Memory B cell (primary cell): Measurements from ENCODE around the gene KIF21A.

Experiments
- ATAC-seq: fragments of 150-1000 bp; cut with Tn5 transposase; 2 replicates; pipeline ENCODE4 v1.10.0; 2021; ENCODE audit warnings: low read depth, mild to moderate bottlenecking, moderate library complexity
- DNase-seq, 2 donors: peaks; one replicate each; pipeline ENCODE4 v3.0.0; 2022; ENCODE audit warnings: low spot score in 2 of 2
- H3K27ac Mint-ChIP-seq: one replicate; pipeline ENCODE4 v1.8.0; 2022; ENCODE audit warnings: mild to moderate bottlenecking, moderate library complexity, mixed read lengths
- H3K27me3 Mint-ChIP-seq: one replicate; pipeline ENCODE4 v1.8.0; 2022; ENCODE audit warnings: mixed read lengths
- H3K36me3 Mint-ChIP-seq: one replicate; pipeline ENCODE4 v1.8.0; 2022; ENCODE audit warnings: mild to moderate bottlenecking, mixed read lengths
- H3K4me1 Mint-ChIP-seq: one replicate; pipeline ENCODE4 v1.8.0; 2022; ENCODE audit warnings: mixed read lengths
- H3K4me3 Mint-ChIP-seq: one replicate; pipeline ENCODE4 v1.8.0; 2022; ENCODE audit warnings: mild to moderate bottlenecking, moderate library complexity, mixed read lengths
- H3K9me3 Mint-ChIP-seq: one replicate; pipeline ENCODE4 v1.8.0; 2022; ENCODE audit warnings: mixed read lengths

The KIF21A gene

GRCh38 chr12:39364196-39364595 is 78.7 kb downstream of the KIF21A start:
- Mint-ChIP-seq H3K36me3 (peaks cover 1% of the 10 kb centered on the region), H3K4me3 (no peak overlapping the region), H3K4me1 (no peaks in the 10 kb centered on the region), H3K27me3 (no peaks in the 10 kb centered on the region), H3K27ac (no peak overlapping the region), H3K9me3 (no peaks in the 10 kb centered on the region)
- ATAC-seq (no peak), DNase-seq (no peak)

- H3K27me3 Mint-ChIP-seq: peaks cover 2% of the 10 kb centered on the region
- no peak for ATAC-seq
- H3K4me3 Mint-ChIP-seq: no peak overlapping the region
Observed at GRCh38 chr12:39359645-39360044, 83.3 kb downstream of the KIF21A start.

GRCh38 chr12:39357041-39357440 is 85.9 kb downstream of the KIF21A start:
- Mint-ChIP-seq H3K27me3 (peaks cover 2% of the 10 kb centered on the region), H3K27ac (no peak overlapping the region), H3K36me3 (peaks cover 3% of the 10 kb centered on the region), H3K4me1 (no peaks in the 10 kb centered on the region), H3K4me3 (no peak overlapping the region), H3K9me3 (no peaks in the 10 kb centered on the region)
- DNase-seq: no peak
- no peak for ATAC-seq

More at GRCh38 chr12:39359645-39360044, 83.3 kb downstream of the KIF21A start:
- no peaks in the 10 kb centered on the region for H3K9me3 Mint-ChIP-seq
- H3K27ac Mint-ChIP-seq: no peak overlapping the region
- DNase-seq: no peak
- H3K36me3 Mint-ChIP-seq: peaks cover 3% of the 10 kb centered on the region
- no peaks in the 10 kb centered on the region for H3K4me1 Mint-ChIP-seq

- Mint-ChIP-seq H3K36me3 (peaks cover 3% of the 10 kb centered on the region), H3K9me3 (no peaks in the 10 kb centered on the region), H3K27ac (no peak overlapping the region), H3K4me1 (no peaks in the 10 kb centered on the region), H3K4me3 (no peak overlapping the region), H3K27me3 (peaks cover 2% of the 10 kb centered on the region)
- ATAC-seq (no peak), DNase-seq (no peak)
Observed at GRCh38 chr12:39355841-39356240, 87.1 kb downstream of the KIF21A start.

- ATAC-seq (no peak), DNase-seq (no peak)
- H3K9me3 Mint-ChIP-seq: no peaks in the 10 kb centered on the region
- no peak overlapping the region for H3K4me3 Mint-ChIP-seq
- H3K36me3 Mint-ChIP-seq: peaks cover 3% of the 10 kb centered on the region
- peaks cover 2% of the 10 kb centered on the region for H3K27me3 Mint-ChIP-seq
- H3K4me1 Mint-ChIP-seq: no peaks in the 10 kb centered on the region
- no peak overlapping the region for H3K27ac Mint-ChIP-seq
Observed at GRCh38 chr12:39354955-39355354, 88.0 kb downstream of the KIF21A start.

GRCh38 chr12:39352471-39353017 is 90.4 kb downstream of the KIF21A start:
- no peak for DNase-seq
- Mint-ChIP-seq H3K4me1 (no peaks in the 10 kb centered on the region), H3K27ac (no peak overlapping the region), H3K4me3 (no peak overlapping the region), H3K27me3 (peaks cover 2% of the 10 kb centered on the region), H3K36me3 (peaks cover 2% of the 10 kb centered on the region), H3K9me3 (no peaks in the 10 kb centered on the region)
- ATAC-seq: no peak

GRCh38 chr12:39351153-39351552 is 91.8 kb downstream of the KIF21A start:
- Mint-ChIP-seq H3K4me3 (no peak overlapping the region), H3K9me3 (no peaks in the 10 kb centered on the region), H3K4me1 (no peaks in the 10 kb centered on the region), H3K27me3 (peaks cover 2% of the 10 kb centered on the region), H3K27ac (no peak overlapping the region), H3K36me3 (peaks cover 2% of the 10 kb centered on the region)
- ATAC-seq (no peak), DNase-seq (no peak)

GRCh38 chr12:39348941-39349626 is 93.8 kb downstream of the KIF21A start:
- Mint-ChIP-seq H3K4me1 (no peaks in the 10 kb centered on the region), H3K4me3 (no peak overlapping the region), H3K27me3 (no peaks in the 10 kb centered on the region), H3K27ac (no peak overlapping the region), H3K36me3 (no peaks in the 10 kb centered on the region), H3K9me3 (no peaks in the 10 kb centered on the region)
- DNase-seq (no peak), ATAC-seq (no peak)

- no peaks in the 10 kb centered on the region for H3K4me1 Mint-ChIP-seq
- no peak overlapping the region for H3K27ac Mint-ChIP-seq
Observed at GRCh38 chr12:39348523-39348922, 94.4 kb downstream of the KIF21A start.

GRCh38 chr12:39344926-39345325 is 98.0 kb downstream of the KIF21A start:
- no peaks in the 10 kb centered on the region for H3K9me3 Mint-ChIP-seq
- H3K27ac Mint-ChIP-seq: no peak overlapping the region
- H3K4me1 Mint-ChIP-seq: no peaks in the 10 kb centered on the region
- H3K36me3 Mint-ChIP-seq: no peaks in the 10 kb centered on the region
- H3K4me3 Mint-ChIP-seq: no peak overlapping the region
- DNase-seq (no peak), ATAC-seq (no peak)
- H3K27me3 Mint-ChIP-seq: no peaks in the 10 kb centered on the region

More at GRCh38 chr12:39348523-39348922, 94.4 kb downstream of the KIF21A start:
- Mint-ChIP-seq H3K36me3 (no peaks in the 10 kb centered on the region), H3K9me3 (no peaks in the 10 kb centered on the region), H3K4me3 (no peak overlapping the region), H3K27me3 (no peaks in the 10 kb centered on the region)
- DNase-seq: no peak
- ATAC-seq: no peak

GRCh38 chr12:39343665-39344064 is 99.3 kb downstream of the KIF21A start:
- H3K9me3 Mint-ChIP-seq: no peaks in the 10 kb centered on the region
- H3K27ac Mint-ChIP-seq: no peak overlapping the region
- no peak for DNase-seq
- ATAC-seq: no peak
- no peaks in the 10 kb centered on the region for H3K27me3 Mint-ChIP-seq
- H3K36me3 Mint-ChIP-seq: no peaks in the 10 kb centered on the region
- no peaks in the 10 kb centered on the region for H3K4me1 Mint-ChIP-seq
- no peak overlapping the region for H3K4me3 Mint-ChIP-seq

- no peak for DNase-seq
- Mint-ChIP-seq H3K27ac (no peak overlapping the region), H3K36me3 (no peaks in the 10 kb centered on the region), H3K4me1 (no peaks in the 10 kb centered on the region), H3K27me3 (no peaks in the 10 kb centered on the region), H3K4me3 (no peak overlapping the region), H3K9me3 (no peaks in the 10 kb centered on the region)
- ATAC-seq: no peak
Observed at GRCh38 chr12:39341761-39342160, 101.2 kb downstream of the KIF21A start.

GRCh38 chr12:39341179-39341578 is 101.7 kb downstream of the KIF21A start:
- Mint-ChIP-seq H3K4me3 (no peak overlapping the region), H3K9me3 (no peaks in the 10 kb centered on the region), H3K36me3 (no peaks in the 10 kb centered on the region), H3K27me3 (no peaks in the 10 kb centered on the region), H3K4me1 (no peaks in the 10 kb centered on the region), H3K27ac (no peak overlapping the region)
- no peak for ATAC-seq
- DNase-seq: no peak

- Mint-ChIP-seq H3K36me3 (peaks cover 5% of the 10 kb centered on the region), H3K4me3 (no peak overlapping the region), H3K9me3 (no peaks in the 10 kb centered on the region), H3K27me3 (no peaks in the 10 kb centered on the region), H3K4me1 (no peaks in the 10 kb centered on the region), H3K27ac (no peak overlapping the region)
- DNase-seq (no peak), ATAC-seq (no peak)
Observed at GRCh38 chr12:39332661-39333175, 110.2 kb downstream of the KIF21A start.
